Panc1 (cell line): Measurements from ENCODE around the gene RALGPS1.

Experiments used
- CTCF ChIP-seq: fragments of 450-650 bp; IDR thresholded peaks from 2 replicates; pipeline ENCODE4 v1.5.1; 2017; ENCODE audit warnings: mild to moderate bottlenecking
- REST ChIP-seq, 2 experiments: IDR thresholded peaks; 2 replicates each; pipeline ENCODE4 v1.6.1; 2011 to 2012; ENCODE audit warnings: low read depth in 2 of 2, control low read depth in 1 of 2, low read length in 1 of 2, mild to moderate bottlenecking in 1 of 2, moderate library complexity in 1 of 2; ENCODE audit not compliant: insufficient read depth in 1 of 2
- TCF7L2 ChIP-seq: IDR thresholded peaks from 2 replicates; pipeline ENCODE4 v1.6.1; 2011; ENCODE audit warnings: mild to moderate bottlenecking, low read depth, low read length, inconsistent platforms

- TF ChIP-seq CTCF: no peak; the same call in 1 of the 2 replicates
- no peak for TF ChIP-seq REST (IDR thresholded peaks at IDR 0.05; ENCODE audit: insufficient read depth in 1 of 2, low read depth in 2 of 2, low read length in 1 of 2)
- no peak for TF ChIP-seq TCF7L2
Observed at GRCh38 chr9:127204771-127205470, 290.3 kb downstream of the RALGPS1 start.
